Stomach (tissue), 4 donors: ENCODE measurements around the gene CBLN4.

Experiments used
- CTCF ChIP-seq, 7 experiments: fragments of 450-650 bp in 4 of 7; fragments of 200-600 bp in 3 of 7; sonication (generic) in 3 of 7; IDR thresholded peaks; one replicate each; pipeline ENCODE4 v1.5.1; 2016 to 2019; ENCODE audit warnings: antibody characterized with exemption in 7 of 7, control low read depth in 2 of 7, mild to moderate bottlenecking in 1 of 7
- EP300 ChIP-seq: sonication (generic); formaldehyde crosslinking; IDR thresholded peaks from one replicate; pipeline ENCODE4 v1.6.1; 2017; ENCODE audit warnings: antibody characterized with exemption
- POLR2A ChIP-seq, 4 donors: fragments of 450-650 bp; IDR thresholded peaks; one replicate each; pipeline ENCODE4 v1.6.1; 2016; ENCODE audit warnings: antibody characterized with exemption in 4 of 4, control low read depth in 2 of 4, mild to moderate bottlenecking in 1 of 4, moderate library complexity in 1 of 4
- POLR2AphosphoS5 ChIP-seq, 3 donors: sonication (generic); formaldehyde crosslinking; IDR thresholded peaks; one replicate each; pipeline ENCODE4 v1.6.1; 2016; ENCODE audit warnings: antibody characterized with exemption in 3 of 3

GRCh38 chr20:56032251-56032650 lies 26.9 kb upstream of the CBLN4 start:
- TF ChIP-seq CTCF (IDR thresholded peaks at IDR 0.05) (no peak), POLR2A (IDR thresholded peaks at IDR 0.05) (no peak), POLR2AphosphoS5 (IDR thresholded peaks at IDR 0.05) (no peak), EP300 (no peak)
